Muscle layer of duodenum (tissue), 2 donors: ENCODE results near the gene FOCAD.

Source experiments
- H3K27ac ChIP-seq: one replicate; pipeline ENCODE4 v1.7.0; 2013; ENCODE audit warnings: mild to moderate bottlenecking, low read length
- H3K27me3 ChIP-seq: one replicate; pipeline ENCODE4 v1.7.0; 2013; ENCODE audit warnings: low read depth, mild to moderate bottlenecking, control low read depth, low read length
- H3K36me3 ChIP-seq, 2 donors: one replicate each; pipeline ENCODE4 v1.7.0; 2013; ENCODE audit warnings: low read length in 2 of 2, control low read depth in 1 of 2, mild to moderate bottlenecking in 1 of 2; ENCODE audit not compliant: insufficient read depth in 2 of 2, control insufficient read depth in 1 of 2
- H3K4me1 ChIP-seq, 2 donors: one replicate each; pipeline ENCODE4 v1.7.0; 2013; ENCODE audit warnings: low read length in 2 of 2, mild to moderate bottlenecking in 2 of 2, control low read depth in 1 of 2, moderate library complexity in 1 of 2; ENCODE audit not compliant: insufficient read depth in 2 of 2, control insufficient read depth in 1 of 2
- H3K4me3 ChIP-seq, 2 donors: one replicate each; pipeline ENCODE4 v1.7.0; 2013; ENCODE audit warnings: low read length in 2 of 2, low read depth in 1 of 2, mild to moderate bottlenecking in 1 of 2
- H3K9me3 ChIP-seq, 2 donors: one replicate each; pipeline ENCODE4 v1.7.0; 2013; ENCODE audit warnings: low read length in 2 of 2, control low read depth in 1 of 2, mild to moderate bottlenecking in 1 of 2; ENCODE audit not compliant: control insufficient read depth in 1 of 2
- donor health status: healthy.

The FOCAD gene

GRCh38 chr9:20808002-20808401, 123.9 kb downstream of the FOCAD start:
- Histone ChIP-seq H3K9me3 (no peaks in the 10 kb centered on the region), H3K36me3 (no peaks in the 10 kb centered on the region), H3K27me3 (no peaks in the 10 kb centered on the region), H3K4me1 (no peaks in the 10 kb centered on the region), H3K4me3 (no peak overlapping the region), H3K27ac (no peak overlapping the region)

- Histone ChIP-seq H3K27ac (no peak overlapping the region), H3K4me1 (peaks cover 0 to 5% of the 10 kb centered on the region in 2 donors), H3K27me3 (no peaks in the 10 kb centered on the region), H3K9me3 (no peaks in the 10 kb centered on the region), H3K36me3 (no peaks in the 10 kb centered on the region), H3K4me3 (no peak overlapping the region)
Observed at GRCh38 chr9:20811872-20812271, 127.8 kb downstream of the FOCAD start.

GRCh38 chr9:20815923-20816703, 132.1 kb downstream of the FOCAD start:
- no peaks in the 10 kb centered on the region for H3K9me3 ChIP-seq
- H3K36me3 ChIP-seq = peaks cover 0 to 8% of the 10 kb centered on the region in 2 donors

GRCh38 chr9:20823051-20823450, 139.0 kb downstream of the FOCAD start:
- Histone ChIP-seq H3K27me3 (no peaks in the 10 kb centered on the region), H3K9me3 (no peaks in the 10 kb centered on the region), H3K4me1 (no peaks in the 10 kb centered on the region), H3K4me3 (no peak overlapping the region), H3K27ac (no peak overlapping the region), H3K36me3 (peaks cover 5 to 19% of the 10 kb centered on the region in 2 donors)

More at GRCh38 chr9:20815923-20816703, 132.1 kb downstream of the FOCAD start:
- Histone ChIP-seq H3K4me1 (peaks cover 0 to 5% of the 10 kb centered on the region in 2 donors), H3K27me3 (no peaks in the 10 kb centered on the region), H3K27ac (no peak overlapping the region), H3K4me3 (no peak overlapping the region)

GRCh38 chr9:20831028-20831427, 147.0 kb downstream of the FOCAD start:
- Histone ChIP-seq H3K4me1 (no peaks in the 10 kb centered on the region), H3K27me3 (no peaks in the 10 kb centered on the region), H3K4me3 (no peak overlapping the region), H3K27ac (no peak overlapping the region), H3K9me3 (peaks cover 0 to 2% of the 10 kb centered on the region in 2 donors), H3K36me3 (peaks cover 0 to 4% of the 10 kb centered on the region in 2 donors)

GRCh38 chr9:20832775-20833174, 148.7 kb downstream of the FOCAD start:
- H3K36me3 ChIP-seq = peaks cover 0 to 4% of the 10 kb centered on the region in 2 donors
- H3K4me1 ChIP-seq = no peaks in the 10 kb centered on the region

GRCh38 chr9:20835377-20836286, 151.6 kb downstream of the FOCAD start:
- Histone ChIP-seq H3K27ac (no peak overlapping the region), H3K36me3 (peaks cover 0 to 4% of the 10 kb centered on the region in 2 donors), H3K27me3 (no peaks in the 10 kb centered on the region), H3K4me1 (no peaks in the 10 kb centered on the region), H3K4me3 (no peak overlapping the region), H3K9me3 (no peaks in the 10 kb centered on the region)

More at GRCh38 chr9:20832775-20833174, 148.7 kb downstream of the FOCAD start:
- Histone ChIP-seq H3K27me3 (no peaks in the 10 kb centered on the region), H3K4me3 (no peak overlapping the region), H3K27ac (no peak overlapping the region), H3K9me3 (peaks cover 0 to 2% of the 10 kb centered on the region in 2 donors)

- no peaks in the 10 kb centered on the region for H3K4me1 ChIP-seq
- H3K27me3 ChIP-seq = no peaks in the 10 kb centered on the region
- H3K36me3 ChIP-seq = peaks cover 0 to 4% of the 10 kb centered on the region in 2 donors
- no peaks in the 10 kb centered on the region for H3K9me3 ChIP-seq
- no peak overlapping the region for H3K4me3 ChIP-seq
- no peak overlapping the region for H3K27ac ChIP-seq
Observed at GRCh38 chr9:20837166-20837565, 153.1 kb downstream of the FOCAD start.

GRCh38 chr9:20838218-20838617, 154.2 kb downstream of the FOCAD start:
- H3K27ac ChIP-seq = no peak overlapping the region
- H3K4me3 ChIP-seq = no peak overlapping the region
- peaks cover 0 to 4% of the 10 kb centered on the region in 2 donors for H3K36me3 ChIP-seq
- H3K27me3 ChIP-seq = no peaks in the 10 kb centered on the region
- H3K4me1 ChIP-seq = no peaks in the 10 kb centered on the region
- no peaks in the 10 kb centered on the region for H3K9me3 ChIP-seq

GRCh38 chr9:20844916-20845315, 160.9 kb downstream of the FOCAD start:
- no peaks in the 10 kb centered on the region for H3K27me3 ChIP-seq
- no peaks in the 10 kb centered on the region for H3K9me3 ChIP-seq
- H3K27ac ChIP-seq = no peak overlapping the region
- H3K4me1 ChIP-seq = peaks cover 0 to 5% of the 10 kb centered on the region in 2 donors
- H3K4me3 ChIP-seq = no peak overlapping the region
- H3K36me3 ChIP-seq = no peaks in the 10 kb centered on the region

- Histone ChIP-seq H3K36me3 (no peaks in the 10 kb centered on the region), H3K27ac (no peak overlapping the region), H3K9me3 (no peaks in the 10 kb centered on the region), H3K27me3 (no peaks in the 10 kb centered on the region), H3K4me1 (peaks cover 0 to 5% of the 10 kb centered on the region in 2 donors), H3K4me3 (no peak overlapping the region)
Observed at GRCh38 chr9:20848490-20848889, 164.4 kb downstream of the FOCAD start.
